GM12878 (cell line): Measurements from ENCODE around the gene TMSB4X.

Experiments used
- CREB1 ChIP-seq: IDR thresholded peaks from 2 replicates; pipeline ENCODE4 v1.6.1; 2012; ENCODE audit warnings: low read depth, mild to moderate bottlenecking, inconsistent platforms
- EP300 ChIP-seq, 2 experiments: fragments of 150-350 bp in 1 of 2; IDR thresholded peaks; 2 replicates each; pipeline ENCODE4 v1.6.1; 2011 to 2012; ENCODE audit warnings: low read depth in 2 of 2, low read length in 2 of 2, borderline replicate concordance in 1 of 2, improper control_type of control experiment in 1 of 2, inconsistent platforms in 1 of 2; ENCODE audit not compliant: control insufficient read depth in 1 of 2
- HCFC1 ChIP-seq: fragments of 150-350 bp; IDR thresholded peaks from 2 replicates; pipeline ENCODE4 v1.6.1; 2014; ENCODE audit warnings: low read length
- NFXL1 ChIP-seq: fragments of 450-650 bp; IDR thresholded peaks from 2 replicates; pipeline ENCODE4 v1.6.1; 2017; ENCODE audit warnings: antibody characterized with exemption, mild to moderate bottlenecking, borderline replicate concordance
- POLR2AphosphoS5 ChIP-seq: IDR thresholded peaks from 2 replicates; pipeline ENCODE4 v1.6.1; 2011; ENCODE audit warnings: mild to moderate bottlenecking, low read length, inconsistent platforms
- RFX5 ChIP-seq: IDR thresholded peaks from 2 replicates; pipeline ENCODE4 v1.6.1; 2011; ENCODE audit warnings: low read depth, low read length, improper control_type of control experiment
- YY1 ChIP-seq: IDR thresholded peaks from 2 replicates; pipeline ENCODE4 v1.6.1; 2011; ENCODE audit warnings: low read depth, mild to moderate bottlenecking, low read length
- TF ChIP-seq, protein P1 (sequence below), 3 experiments: IDR thresholded peaks in 2 of 3; conservative IDR thresholded peaks in 1 of 3; 2 replicates each; pipeline ENCODE4 v1.5.1; 2011; ENCODE audit warnings: low read depth in 3 of 3, low read length in 3 of 3, mild to moderate bottlenecking in 3 of 3, control low read depth in 2 of 3, moderate library complexity in 2 of 3, inconsistent platforms in 1 of 3, mixed read lengths in 1 of 3; ENCODE audit not compliant: control insufficient read depth in 2 of 3, insufficient read depth in 1 of 3; ENCODE audit errors: extremely low read depth in 1 of 3
- TF ChIP-seq, protein P2 (sequence below): IDR thresholded peaks from 2 replicates; pipeline ENCODE4 v1.6.1; 2012; ENCODE audit warnings: low read depth, low read length, improper control_type of control experiment

DNA sequence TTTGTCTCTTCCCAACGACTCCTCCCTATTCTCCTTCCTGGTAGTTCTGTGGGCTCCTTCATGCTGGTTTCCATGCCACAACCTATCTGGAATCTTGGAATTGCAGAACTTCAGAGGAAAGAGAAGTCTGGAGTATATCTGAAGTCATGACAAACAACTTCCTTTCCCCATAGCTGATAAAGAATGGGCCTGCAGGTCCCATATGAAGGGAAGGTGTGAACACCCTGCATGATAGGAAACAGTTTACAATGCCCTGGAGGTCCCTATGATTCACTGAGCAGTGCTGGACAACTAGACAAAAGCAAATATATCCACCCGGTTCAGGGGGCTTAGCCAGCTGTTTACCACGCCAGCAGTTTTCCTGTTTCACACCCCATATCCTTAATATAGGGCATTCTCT lies 50.1 kb downstream of the TMSB4X start:
- TF ChIP-seq CREB1, result no peak
- TF ChIP-seq, protein P1, sequence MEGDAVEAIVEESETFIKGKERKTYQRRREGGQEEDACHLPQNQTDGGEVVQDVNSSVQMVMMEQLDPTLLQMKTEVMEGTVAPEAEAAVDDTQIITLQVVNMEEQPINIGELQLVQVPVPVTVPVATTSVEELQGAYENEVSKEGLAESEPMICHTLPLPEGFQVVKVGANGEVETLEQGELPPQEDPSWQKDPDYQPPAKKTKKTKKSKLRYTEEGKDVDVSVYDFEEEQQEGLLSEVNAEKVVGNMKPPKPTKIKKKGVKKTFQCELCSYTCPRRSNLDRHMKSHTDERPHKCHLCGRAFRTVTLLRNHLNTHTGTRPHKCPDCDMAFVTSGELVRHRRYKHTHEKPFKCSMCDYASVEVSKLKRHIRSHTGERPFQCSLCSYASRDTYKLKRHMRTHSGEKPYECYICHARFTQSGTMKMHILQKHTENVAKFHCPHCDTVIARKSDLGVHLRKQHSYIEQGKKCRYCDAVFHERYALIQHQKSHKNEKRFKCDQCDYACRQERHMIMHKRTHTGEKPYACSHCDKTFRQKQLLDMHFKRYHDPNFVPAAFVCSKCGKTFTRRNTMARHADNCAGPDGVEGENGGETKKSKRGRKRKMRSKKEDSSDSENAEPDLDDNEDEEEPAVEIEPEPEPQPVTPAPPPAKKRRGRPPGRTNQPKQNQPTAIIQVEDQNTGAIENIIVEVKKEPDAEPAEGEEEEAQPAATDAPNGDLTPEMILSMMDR (IDR thresholded peaks at IDR 0.05 in 2 of 3, conservative IDR thresholded peaks at IDR 0.05 in 1 of 3; ENCODE audit: control insufficient read depth in 2 of 3, extremely low read depth in 1 of 3, insufficient read depth in 1 of 3, low read depth in 3 of 3, low read length in 3 of 3), result no peak
- TF ChIP-seq, protein P2, sequence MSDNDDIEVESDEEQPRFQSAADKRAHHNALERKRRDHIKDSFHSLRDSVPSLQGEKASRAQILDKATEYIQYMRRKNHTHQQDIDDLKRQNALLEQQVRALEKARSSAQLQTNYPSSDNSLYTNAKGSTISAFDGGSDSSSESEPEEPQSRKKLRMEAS, result no peak
- TF ChIP-seq HCFC1, result no peak
- TF ChIP-seq EP300 (IDR thresholded peaks at IDR 0.05; ENCODE audit: borderline replicate concordance in 1 of 2, control insufficient read depth in 1 of 2, low read depth in 2 of 2, low read length in 2 of 2), result no peak
- no peak for TF ChIP-seq NFXL1
- TF ChIP-seq POLR2AphosphoS5, result no peak
- TF ChIP-seq RFX5, result no peak
- no peak for TF ChIP-seq YY1
